H1 (cell line): ENCODE measurements around the gene RUFY2. TPM values are rescaled to one million over a fixed set of nuclear protein-coding genes. Genes with fewer than 3 reads are reported as not detected.

Source experiments
- CTCF ChIA-PET: fragments of 300-600 bp; sonication (Branson Sonifier 250); formaldehyde crosslinking; loops from one replicate; lab custom pipeline; 2021; ENCODE audit not compliant: partially characterized antibody; lab: Charles Lee
- POLR2A ChIA-PET: fragments of 300-600 bp; sonication (Branson Sonifier 250); formaldehyde crosslinking; loops from one replicate; lab custom pipeline; 2021; ENCODE audit warnings: inconsistent platforms; ENCODE audit not compliant: partially characterized antibody; lab: Charles Lee
- DNase-seq, 2 experiments: peaks; one replicate each; pipeline versions ENCODE4 v3.0.0 to v3.0.0-alpha.2; 2010 to 2022; ENCODE audit warnings: low spot score in 2 of 2, low read depth in 1 of 2, mixed read lengths in 1 of 2
- FAIRE-seq: peaks from 2 replicates; lab custom pipeline; 2011; peaks lifted over from hg19 to GRCh38; lab: Jason Lieb, UNC
- H2AFZ ChIP-seq: 2 replicates; pipeline ENCODE4 v1.8.1; 2012; ENCODE audit warnings: low read length, inconsistent platforms
- H2AK5ac ChIP-seq: 2 replicates; pipeline ENCODE4 v1.6.1; 2013; ENCODE audit warnings: low read depth, low read length
- H2BK120ac ChIP-seq: replicated peaks from 2 replicates; pipeline ENCODE3; 2013; ENCODE audit warnings: low read depth, low read length, inconsistent platforms
- H2BK12ac ChIP-seq: 2 replicates; pipeline ENCODE4 v1.6.1; 2013; ENCODE audit warnings: low read depth, low read length
- H2BK15ac ChIP-seq: 2 replicates; pipeline ENCODE4 v1.6.1; 2013; ENCODE audit warnings: low read length
- H2BK20ac ChIP-seq: 2 replicates; pipeline ENCODE4 v1.6.1; 2013; ENCODE audit warnings: low read length
- H2BK5ac ChIP-seq: 2 replicates; pipeline ENCODE4 v1.6.1; 2013; ENCODE audit warnings: low read depth, low read length
- H3K14ac ChIP-seq: 2 replicates; pipeline ENCODE4 v1.6.1; 2013; ENCODE audit warnings: inconsistent platforms; ENCODE audit not compliant: insufficient read length
- H3K18ac ChIP-seq: 2 replicates; pipeline ENCODE4 v1.6.1; 2013; ENCODE audit warnings: low read length; ENCODE audit errors: extremely low read depth
- H3K23ac ChIP-seq: 2 replicates; pipeline ENCODE4 v1.6.1; 2013; ENCODE audit warnings: inconsistent platforms; ENCODE audit not compliant: insufficient read length
- H3K23me2 ChIP-seq: 2 replicates; pipeline ENCODE4 v1.6.1; 2013; ENCODE audit warnings: low read depth, low read length
- H3K27ac ChIP-seq: 2 replicates; pipeline ENCODE4 v1.6.1; 2011; ENCODE audit warnings: low read depth, low read length, inconsistent platforms
- H3K27me3 ChIP-seq, 4 experiments: replicated peaks in 1 of 4; 1 replicate in 1 of 4; 2 replicates in 3 of 4; pipeline versions ENCODE4 v1.6.1 to v1.8.1; 2011 to 2013; ENCODE audit warnings: low read length in 3 of 4, mild to moderate bottlenecking in 3 of 4, inconsistent platforms in 2 of 4, mixed read lengths in 2 of 4, moderate library complexity in 1 of 4; ENCODE audit not compliant: control insufficient read depth in 3 of 4, insufficient read depth in 3 of 4; ENCODE audit errors: extremely low read depth in 1 of 4
- H3K36me3 ChIP-seq, 4 experiments: 2 replicates each; pipeline versions ENCODE4 v1.6.1 to v1.8.1; 2011 to 2013; ENCODE audit warnings: mild to moderate bottlenecking in 4 of 4, low read length in 3 of 4, moderate library complexity in 2 of 4, control low read depth in 1 of 4, inconsistent platforms in 1 of 4; ENCODE audit not compliant: insufficient read depth in 4 of 4, control insufficient read depth in 2 of 4
- H3K4ac ChIP-seq: replicated peaks from 2 replicates; pipeline ENCODE3; 2013; ENCODE audit warnings: low read length, low read depth, mixed read lengths, inconsistent platforms; ENCODE audit not compliant: insufficient read length
- H3K4me1 ChIP-seq, 4 experiments: replicated peaks in 1 of 4; 1 replicate in 1 of 4; 2 replicates in 3 of 4; pipeline versions ENCODE4 v1.6.1 to v1.8.1; 2011 to 2013; ENCODE audit warnings: low read length in 3 of 4, inconsistent platforms in 2 of 4, mixed read lengths in 1 of 4; ENCODE audit not compliant: insufficient read depth in 4 of 4, control insufficient read depth in 3 of 4
- H3K4me2 ChIP-seq, 2 experiments: 2 replicates each; pipeline versions ENCODE4 v1.6.1 to v1.8.1; 2011 to 2013; ENCODE audit warnings: low read depth in 2 of 2, low read length in 2 of 2, control low read depth in 1 of 2, inconsistent platforms in 1 of 2, mild to moderate bottlenecking in 1 of 2; ENCODE audit not compliant: insufficient read depth in 1 of 2
- H3K4me3 ChIP-seq, 4 experiments: fragments of 200-600, 300-600 bp in 1 of 4; sonication (generic), shearing (Covaris generic), sonication (Bioruptor Twin) in 1 of 4; 2 replicates each; pipeline versions ENCODE4 v1.5.1 to v1.8.1; 2011 to 2016; ENCODE audit warnings: low read length in 4 of 4, low read depth in 3 of 4, control low read depth in 2 of 4, inconsistent platforms in 2 of 4, mild to moderate bottlenecking in 2 of 4, mixed read lengths in 1 of 4, moderate library complexity in 1 of 4; ENCODE audit not compliant: insufficient read depth in 2 of 4; ENCODE audit errors: extremely low read depth in 1 of 4
- H3K56ac ChIP-seq: replicated peaks from 2 replicates; pipeline ENCODE3; 2013; ENCODE audit warnings: low read depth, mild to moderate bottlenecking, mixed read lengths, low read length, inconsistent platforms; ENCODE audit not compliant: insufficient read length
- H3K79me1 ChIP-seq: 2 replicates; pipeline ENCODE4 v1.6.1; 2013; ENCODE audit warnings: low read depth, low read length, control low read depth
- H3K79me2 ChIP-seq, 2 experiments: 2 replicates each; pipeline versions ENCODE4 v1.6.1 to v1.8.1; 2012 to 2013; ENCODE audit warnings: low read length in 2 of 2, mild to moderate bottlenecking in 2 of 2, inconsistent platforms in 1 of 2; ENCODE audit not compliant: insufficient read depth in 2 of 2, control insufficient read depth in 1 of 2
- H3K9ac ChIP-seq, 4 experiments: replicated peaks in 1 of 4; 1 replicate in 1 of 4; 2 replicates in 3 of 4; pipeline versions ENCODE4 v1.6.1 to v1.8.1; 2011 to 2013; ENCODE audit warnings: low read depth in 3 of 4, low read length in 3 of 4, control low read depth in 2 of 4, mild to moderate bottlenecking in 2 of 4, moderate library complexity in 2 of 4, inconsistent platforms in 1 of 4; ENCODE audit errors: extremely low read depth in 1 of 4
- H3K9me3 ChIP-seq, 2 experiments: 2 replicates each; pipeline versions ENCODE4 v1.6.1 to v1.8.1; 2012 to 2013; ENCODE audit warnings: mild to moderate bottlenecking in 2 of 2, moderate library complexity in 2 of 2, control low read depth in 1 of 2, inconsistent platforms in 1 of 2, low read depth in 1 of 2, low read length in 1 of 2, mixed read lengths in 1 of 2; ENCODE audit not compliant: insufficient read depth in 2 of 2
- H4K20me1 ChIP-seq, 2 experiments: replicated peaks in 1 of 2; 2 replicates each; pipeline versions ENCODE3 to v1.8.1; 2011 to 2013; ENCODE audit warnings: inconsistent platforms in 2 of 2, low read length in 2 of 2, mild to moderate bottlenecking in 1 of 2; ENCODE audit not compliant: insufficient read depth in 2 of 2, control insufficient read depth in 1 of 2
- H4K5ac ChIP-seq: 2 replicates; pipeline ENCODE4 v1.6.1; 2013; ENCODE audit warnings: low read length, low read depth, mixed read lengths, inconsistent platforms; ENCODE audit not compliant: insufficient read length
- H4K8ac ChIP-seq: 2 replicates; pipeline ENCODE4 v1.8.0; 2013; ENCODE audit warnings: mild to moderate bottlenecking, moderate library complexity, low read length, inconsistent platforms; ENCODE audit not compliant: insufficient read depth; ENCODE audit errors: extremely low read depth
- H4K91ac ChIP-seq: replicated peaks from 2 replicates; pipeline ENCODE3; 2013; ENCODE audit warnings: low read length, mixed read lengths, inconsistent platforms; ENCODE audit not compliant: insufficient read length
- CEBPB ChIP-seq: IDR thresholded peaks from 2 replicates; pipeline ENCODE4 v1.6.1; 2012; ENCODE audit warnings: low read depth, low read length
- CTBP2 ChIP-seq: IDR thresholded peaks from 2 replicates; pipeline ENCODE4 v1.7.0; 2011; ENCODE audit warnings: borderline replicate concordance, mild to moderate bottlenecking, moderate library complexity, mixed read lengths, low read length; ENCODE audit not compliant: insufficient read depth, insufficient read length
- GABPA ChIP-seq: IDR thresholded peaks from 2 replicates; pipeline ENCODE4 v1.6.1; 2011; ENCODE audit warnings: mild to moderate bottlenecking, low read length, moderate library complexity, borderline replicate concordance; ENCODE audit not compliant: insufficient read depth
- KDM1A ChIP-seq: fragments of 200-600, 300-600 bp; sonication (generic); IDR thresholded peaks from 2 replicates; pipeline ENCODE4 v1.7.1; 2016; ENCODE audit warnings: mild to moderate bottlenecking, low read length, borderline replicate concordance
- KDM4A ChIP-seq: IDR thresholded peaks from one replicate; pipeline ENCODE4 v1.7.1; 2012; ENCODE audit warnings: low read depth, mild to moderate bottlenecking, moderate library complexity, low read length, inconsistent platforms; ENCODE audit not compliant: severe bottlenecking
- NRF1 ChIP-seq: IDR thresholded peaks from 2 replicates; pipeline ENCODE4 v1.6.1; 2011; ENCODE audit warnings: mild to moderate bottlenecking, low read depth, low read length, improper control_type of control experiment
- PHF8 ChIP-seq: fragments of 200-600 bp; sonication (generic); conservative IDR thresholded peaks from 2 replicates; pipeline ENCODE4 v1.7.1; 2012; ENCODE audit warnings: low read depth, mild to moderate bottlenecking, inconsistent platforms, low read length, moderate library complexity
- RAD21 ChIP-seq, 2 experiments: IDR thresholded peaks in 1 of 2; conservative IDR thresholded peaks in 1 of 2; 2 replicates each; pipeline ENCODE4 v1.6.1; 2011; ENCODE audit warnings: low read depth in 2 of 2, low read length in 2 of 2, improper control_type of control experiment in 1 of 2, inconsistent platforms in 1 of 2, mild to moderate bottlenecking in 1 of 2, moderate library complexity in 1 of 2
- RFX5 ChIP-seq: IDR thresholded peaks from 2 replicates; pipeline ENCODE4 v1.6.1; 2011; ENCODE audit warnings: low read depth, low read length, improper control_type of control experiment, borderline replicate concordance
- SIRT6 ChIP-seq: IDR thresholded peaks from one replicate; pipeline ENCODE4 v1.7.1; 2012; ENCODE audit warnings: low read length, inconsistent platforms
- TBP ChIP-seq: IDR thresholded peaks from 2 replicates; pipeline ENCODE4 v1.6.1; 2011; ENCODE audit warnings: low read depth, low read length, improper control_type of control experiment
- ZNF274 ChIP-seq: IDR thresholded peaks from 2 replicates; pipeline ENCODE4 v1.7.0; 2012; ENCODE audit warnings: low read length, borderline replicate concordance; ENCODE audit errors: extremely low read depth
- polyA plus RNA-seq, 7 experiments: library from polyadenylated mRNA; depleted of rRNA in 3 of 7; stranded (reverse) in 5 of 7; unstranded in 2 of 7; fragments of >200 nt in 5 of 7; fragments of 200-250 nt in 2 of 7; gene quantifications; 1 replicate in 5 of 7; 2 replicates in 1 of 7; 4 replicates in 1 of 7; pipeline versions ENCODE4 v1.2.1 to v1.2.3, GENCODE V29; 2011 to 2013; ENCODE audit warnings: missing spikeins in 2 of 7, mixed read lengths in 2 of 7
- total RNA-seq: library from RNA; stranded (reverse); fragmentation: NEBNext Ultra II Directional; extraction: Animal tissue kit (Norgen Biotek cat#: 25700); gene quantifications from 2 replicates; pipeline ENCODE4 v1.2.1, GENCODE V29; 2021
- TF ChIP-seq, protein P1 (sequence below): IDR thresholded peaks from 2 replicates; pipeline ENCODE4 v1.6.1; 2012; ENCODE audit warnings: low read length, inconsistent platforms

Gene RUFY2
- total and polyA plus RNA-seq, 2 of the 8 experiments (the other 6 are each of a cell fraction or from before 2014, with no cell fraction given), result 3.4 to 12.0 TPM

DNA sequence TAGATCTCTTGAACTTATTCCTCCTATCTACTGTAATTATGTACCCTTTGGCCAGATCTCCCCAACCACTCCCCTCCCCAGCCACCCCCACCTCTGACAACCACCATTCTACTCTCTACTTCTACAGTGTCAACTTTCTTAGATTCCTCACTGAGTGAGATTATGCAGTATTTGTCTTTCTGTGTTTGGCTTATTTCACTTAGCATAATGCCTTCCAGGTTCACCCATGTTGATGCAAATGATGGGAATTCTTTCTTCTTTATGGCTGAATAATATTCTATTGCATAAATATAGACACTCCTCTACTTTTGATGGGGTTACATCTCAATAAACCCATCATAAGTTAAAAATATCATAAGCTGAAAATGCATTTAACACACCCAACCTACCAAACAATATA lies 96.5 kb downstream of the RUFY2 start:
- Histone ChIP-seq H2AK5ac (no peak overlapping the region), H4K91ac (no peak overlapping the region), H3K23ac (no peak overlapping the region), H3K79me1 (no peaks in the 10 kb centered on the region), H3K4me3 (no peak overlapping the region), H2AFZ (no peak overlapping the region), H4K5ac (no peak overlapping the region), H3K9me3 (no peaks in the 10 kb centered on the region), H3K9ac (no peak overlapping the region), H2BK12ac (no peak overlapping the region), H3K27ac (no peak overlapping the region), H3K79me2 (no peaks in the 10 kb centered on the region), H4K8ac (no peak overlapping the region), H3K4ac (no peak overlapping the region), H2BK120ac (no peak overlapping the region), H3K18ac (no peak overlapping the region), H3K4me2 (no peak overlapping the region), H3K23me2 (no peaks in the 10 kb centered on the region; the same call in 1 of the 2 replicates), H3K56ac (no peak overlapping the region), H3K36me3 (no peaks in the 10 kb centered on the region), H2BK15ac (no peak overlapping the region), H2BK20ac (no peak overlapping the region), H4K20me1 (no peaks in the 10 kb centered on the region), H2BK5ac (no peak overlapping the region), H3K27me3 (no peaks in the 10 kb centered on the region), H3K4me1 (peaks cover 0 to 3% (median 0%) of the 10 kb centered on the region in 4 experiments; a peak in 1 of 7 replicates), H3K14ac (no peak overlapping the region)
- no peak for DNase-seq
- CTCF ChIA-PET, result interaction anchor here (0.6 kb wide), 1 partner anchor 8 kb away, joined by 4 read pairs; no protein-coding TSS in a partner anchor
- POLR2A ChIA-PET, result interaction anchor here (1.1 kb wide), 1 partner anchor 22 kb away, joined by 3 read pairs; the partner anchor contains the start of genes HNRNPH3 and PBLD
- FAIRE-seq, result no peak
- TF ChIP-seq PHF8, result no peak
- no peak for TF ChIP-seq TBP
- no peak for TF ChIP-seq SIRT6
- no peak for TF ChIP-seq ZNF274
- TF ChIP-seq, protein P1, sequence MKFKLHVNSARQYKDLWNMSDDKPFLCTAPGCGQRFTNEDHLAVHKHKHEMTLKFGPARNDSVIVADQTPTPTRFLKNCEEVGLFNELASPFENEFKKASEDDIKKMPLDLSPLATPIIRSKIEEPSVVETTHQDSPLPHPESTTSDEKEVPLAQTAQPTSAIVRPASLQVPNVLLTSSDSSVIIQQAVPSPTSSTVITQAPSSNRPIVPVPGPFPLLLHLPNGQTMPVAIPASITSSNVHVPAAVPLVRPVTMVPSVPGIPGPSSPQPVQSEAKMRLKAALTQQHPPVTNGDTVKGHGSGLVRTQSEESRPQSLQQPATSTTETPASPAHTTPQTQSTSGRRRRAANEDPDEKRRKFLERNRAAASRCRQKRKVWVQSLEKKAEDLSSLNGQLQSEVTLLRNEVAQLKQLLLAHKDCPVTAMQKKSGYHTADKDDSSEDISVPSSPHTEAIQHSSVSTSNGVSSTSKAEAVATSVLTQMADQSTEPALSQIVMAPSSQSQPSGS, result no peak
- TF ChIP-seq NRF1, result no peak
- no peak for TF ChIP-seq CEBPB
- no peak for TF ChIP-seq CTBP2
- no peak for TF ChIP-seq RAD21 (IDR thresholded peaks at IDR 0.05 in 1 of 2, conservative IDR thresholded peaks at IDR 0.05 in 1 of 2; ENCODE audit: low read depth in 2 of 2, low read length in 2 of 2)
- TF ChIP-seq KDM1A, result no peak
- TF ChIP-seq KDM4A, result no peak
- no peak for TF ChIP-seq RFX5
- TF ChIP-seq GABPA, result no peak
